ENCODE data around the gene SSH3.

The SSH3 gene

DNA sequence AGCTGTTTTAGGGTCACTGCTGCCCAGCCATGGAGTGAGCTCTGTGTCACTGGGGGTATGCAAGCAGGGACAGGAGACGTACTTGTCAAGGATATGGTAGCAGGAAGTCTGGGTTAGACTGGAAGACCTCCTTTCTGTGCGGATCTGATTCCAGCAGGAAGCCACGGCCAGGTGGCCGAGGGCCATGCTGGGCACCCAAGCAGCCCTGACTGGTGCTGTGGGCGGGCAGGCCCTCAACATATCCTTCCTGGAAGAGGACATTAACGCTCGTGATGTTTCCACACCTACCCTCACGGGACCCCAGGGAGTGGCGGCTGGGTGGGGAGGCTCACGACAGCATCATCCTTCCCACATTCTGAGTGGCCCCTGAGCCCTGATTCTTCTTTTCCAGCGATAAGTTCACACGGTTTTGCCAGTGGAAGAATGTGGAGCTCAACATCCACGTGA, 23.0 kb upstream of the SSH3 start:
- DNase-seq = no peak

DNA sequence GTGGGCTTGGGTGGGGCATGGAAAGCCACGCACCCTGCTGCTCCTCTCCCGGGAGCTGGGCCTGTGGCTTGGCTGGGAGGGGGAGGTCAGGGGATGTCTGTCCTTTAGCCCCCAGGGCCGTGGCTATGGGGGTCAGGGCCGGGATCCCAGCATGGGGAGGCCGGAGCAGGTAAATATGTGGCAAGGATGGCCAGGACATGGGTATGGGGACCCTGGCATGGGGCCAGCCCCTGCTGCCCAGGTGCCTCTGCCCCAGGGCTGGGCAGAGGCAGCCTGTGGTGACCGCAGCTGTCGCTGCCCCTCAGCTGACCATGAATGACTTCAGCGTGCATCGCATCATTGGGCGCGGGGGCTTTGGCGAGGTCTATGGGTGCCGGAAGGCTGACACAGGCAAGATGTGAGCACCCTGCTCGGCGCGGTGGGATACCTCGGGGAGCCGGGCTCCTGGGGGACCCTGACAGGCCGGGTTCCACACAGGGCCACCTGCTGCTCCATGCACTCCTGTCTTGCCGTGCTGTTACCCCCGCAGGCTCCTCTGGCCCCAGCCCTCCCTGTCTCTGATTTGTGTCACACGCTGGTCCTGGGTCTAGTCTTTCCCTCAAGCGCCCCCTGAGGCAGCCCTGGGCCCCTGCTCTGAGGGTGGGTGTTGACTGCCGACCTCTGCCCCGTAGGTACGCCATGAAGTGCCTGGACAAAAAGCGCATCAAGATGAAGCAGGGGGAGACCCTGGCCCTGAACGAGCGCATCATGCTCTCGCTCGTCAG, 22.4 kb upstream of the SSH3 start:
- DNase-seq = no peak

DNA sequence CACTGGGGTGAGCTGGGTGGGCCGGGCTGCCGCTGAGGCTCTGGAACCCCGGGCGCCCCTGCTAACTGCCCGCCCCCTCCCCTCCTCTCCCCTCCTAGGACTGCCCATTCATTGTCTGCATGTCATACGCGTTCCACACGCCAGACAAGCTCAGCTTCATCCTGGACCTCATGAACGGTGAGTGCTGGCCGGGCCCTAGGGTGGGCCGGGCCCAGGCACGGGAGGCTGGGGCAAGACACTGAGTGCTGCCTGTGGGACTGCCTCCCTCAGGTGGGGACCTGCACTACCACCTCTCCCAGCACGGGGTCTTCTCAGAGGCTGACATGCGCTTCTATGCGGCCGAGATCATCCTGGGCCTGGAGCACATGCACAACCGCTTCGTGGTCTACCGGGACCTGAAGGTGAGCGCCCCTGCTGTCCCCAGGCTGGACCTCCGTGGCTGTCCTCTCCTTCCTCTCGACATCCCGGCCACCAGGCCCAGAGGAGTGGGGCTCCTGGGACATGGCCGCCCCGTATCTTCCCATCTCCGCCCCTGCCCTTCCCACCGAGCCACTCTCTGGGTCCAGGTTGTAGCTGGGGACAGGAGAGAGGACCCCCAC, 21.7 kb upstream of the SSH3 start:
- no peak for DNase-seq

DNA sequence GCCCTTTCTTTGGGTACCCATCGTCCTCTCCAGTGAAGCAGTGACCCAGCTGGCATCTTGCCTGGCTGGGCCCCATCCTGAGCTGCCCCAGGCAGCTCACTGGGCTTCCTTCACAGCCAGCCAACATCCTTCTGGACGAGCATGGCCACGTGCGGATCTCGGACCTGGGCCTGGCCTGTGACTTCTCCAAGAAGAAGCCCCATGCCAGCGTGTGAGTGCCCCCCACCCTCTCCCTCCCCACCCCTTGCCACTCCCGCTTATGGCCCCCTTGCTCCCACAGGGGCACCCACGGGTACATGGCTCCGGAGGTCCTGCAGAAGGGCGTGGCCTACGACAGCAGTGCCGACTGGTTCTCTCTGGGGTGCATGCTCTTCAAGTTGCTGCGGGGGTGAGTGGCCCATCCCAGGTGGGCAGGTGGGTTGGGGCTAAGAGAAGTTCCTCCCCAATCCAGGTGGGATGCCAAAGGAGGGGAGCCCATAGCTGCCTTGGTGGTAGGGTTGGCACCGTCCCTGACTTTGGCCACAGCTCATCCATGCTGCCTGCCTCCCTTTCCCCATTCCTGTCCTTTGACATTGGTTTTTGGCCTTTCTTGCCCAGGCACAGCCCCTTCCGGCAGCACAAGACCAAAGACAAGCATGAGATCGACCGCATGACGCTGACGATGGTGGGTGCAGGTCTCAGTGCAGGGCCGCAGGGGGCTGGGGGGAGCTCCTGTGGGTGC, 21.0 kb upstream of the SSH3 start:
- no peak for DNase-seq

DNA sequence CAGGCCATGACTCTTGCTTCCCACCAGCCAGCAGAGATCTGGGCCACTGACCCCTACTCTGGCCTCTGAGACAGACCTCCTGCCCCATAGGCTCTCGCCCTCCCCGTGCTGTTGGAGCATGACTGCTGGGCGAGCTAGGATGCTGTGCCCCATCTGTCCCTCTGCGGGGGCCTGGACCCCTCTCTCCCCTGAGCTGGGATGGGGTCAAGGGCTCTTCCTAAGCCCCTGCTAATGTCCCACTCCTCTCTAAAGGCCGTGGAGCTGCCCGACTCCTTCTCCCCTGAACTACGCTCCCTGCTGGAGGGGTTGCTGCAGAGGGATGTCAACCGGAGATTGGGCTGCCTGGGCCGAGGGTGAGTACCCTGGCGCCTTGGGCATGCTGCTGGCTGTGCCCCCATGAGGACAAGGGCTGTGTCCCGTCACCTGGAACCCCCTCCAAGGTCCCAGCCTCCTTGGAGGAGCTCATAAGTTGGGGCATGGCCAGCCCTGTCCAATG, 20.4 kb upstream of the SSH3 start:
- no peak for DNase-seq

DNA sequence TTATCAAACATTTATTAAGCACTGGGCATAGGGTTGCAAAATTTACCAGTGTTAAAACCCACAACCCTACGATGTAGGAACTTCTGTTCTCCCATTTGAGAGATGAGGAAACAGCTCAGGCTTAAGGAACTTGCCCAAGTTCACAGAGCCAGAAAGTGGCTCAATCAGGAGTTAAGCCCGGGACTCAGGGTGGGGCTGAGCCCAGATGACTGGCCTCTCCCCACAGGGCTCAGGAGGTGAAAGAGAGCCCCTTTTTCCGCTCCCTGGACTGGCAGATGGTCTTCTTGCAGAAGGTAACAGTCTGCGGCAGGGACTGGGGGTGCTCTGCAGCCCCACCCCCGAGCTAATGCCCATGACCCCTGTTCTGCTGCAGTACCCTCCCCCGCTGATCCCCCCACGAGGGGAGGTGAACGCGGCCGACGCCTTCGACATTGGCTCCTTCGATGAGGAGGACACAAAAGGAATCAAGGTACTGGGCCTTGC, 19.8 kb upstream of the SSH3 start:
- no peak for DNase-seq

DNA sequence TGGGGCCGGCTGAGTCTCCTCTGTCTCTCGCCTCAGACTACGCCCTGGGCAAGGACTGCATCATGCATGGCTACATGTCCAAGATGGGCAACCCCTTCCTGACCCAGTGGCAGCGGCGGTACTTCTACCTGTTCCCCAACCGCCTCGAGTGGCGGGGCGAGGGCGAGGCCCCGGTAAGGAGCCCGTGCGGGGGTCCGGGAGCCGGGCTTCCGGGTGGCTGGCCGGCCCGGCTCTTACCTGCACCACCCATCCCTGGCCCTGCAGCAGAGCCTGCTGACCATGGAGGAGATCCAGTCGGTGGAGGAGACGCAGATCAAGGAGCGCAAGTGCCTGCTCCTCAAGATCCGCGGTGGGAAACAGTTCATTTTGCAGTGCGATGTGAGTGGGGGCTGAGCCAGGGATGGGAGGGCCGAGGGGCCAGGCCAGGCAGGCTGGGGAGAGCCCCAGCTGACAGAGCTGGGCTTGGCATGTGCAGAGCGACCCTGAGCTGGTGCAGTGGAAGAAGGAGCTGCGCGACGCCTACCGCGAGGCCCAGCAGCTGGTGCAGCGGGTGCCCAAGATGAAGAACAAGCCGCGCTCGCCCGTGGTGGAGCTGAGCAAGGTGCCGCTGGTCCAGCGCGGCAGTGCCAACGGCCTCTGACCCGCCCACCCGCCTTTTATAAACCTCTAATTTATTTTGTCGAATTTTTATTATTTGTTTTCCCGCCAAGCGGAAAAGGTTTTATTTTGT, 18.4 kb upstream of the SSH3 start:
- no peak for DNase-seq

DNA sequence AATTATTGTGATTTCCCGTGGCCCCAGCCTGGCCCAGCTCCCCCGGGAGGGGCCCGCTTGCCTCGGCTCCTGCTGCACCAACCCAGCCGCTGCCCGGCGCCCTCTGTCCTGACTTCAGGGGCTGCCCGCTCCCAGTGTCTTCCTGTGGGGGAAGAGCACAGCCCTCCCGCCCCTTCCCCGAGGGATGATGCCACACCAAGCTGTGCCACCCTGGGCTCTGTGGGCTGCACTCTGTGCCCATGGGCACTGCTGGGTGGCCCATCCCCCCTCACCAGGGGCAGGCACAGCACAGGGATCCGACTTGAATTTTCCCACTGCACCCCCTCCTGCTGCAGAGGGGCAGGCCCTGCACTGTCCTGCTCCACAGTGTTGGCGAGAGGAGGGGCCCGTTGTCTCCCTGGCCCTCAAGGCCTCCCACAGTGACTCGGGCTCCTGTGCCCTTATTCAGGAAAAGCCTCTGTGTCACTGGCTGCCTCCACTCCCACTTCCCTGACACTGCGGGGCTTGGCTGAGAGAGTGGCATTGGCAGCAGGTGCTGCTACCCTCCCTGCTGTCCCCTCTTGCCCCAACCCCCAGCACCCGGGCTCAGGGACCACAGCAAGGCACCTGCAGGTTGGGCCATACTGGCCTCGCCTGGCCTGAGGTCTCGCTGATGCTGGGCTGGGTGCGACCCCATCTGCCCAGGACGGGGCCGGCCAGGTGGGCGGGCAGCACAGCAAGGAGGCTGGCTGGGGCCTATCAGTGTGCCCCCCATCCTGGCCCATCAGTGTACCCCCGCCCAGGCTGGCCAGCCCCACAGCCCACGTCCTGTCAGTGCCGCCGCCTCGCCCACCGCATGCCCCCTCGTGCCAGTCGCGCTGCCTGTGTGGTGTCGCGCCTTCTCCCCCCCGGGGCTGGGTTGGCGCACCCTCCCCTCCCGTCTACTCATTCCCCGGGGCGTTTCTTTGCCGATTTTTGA, 17.5 kb upstream of the SSH3 start:
- no peak for DNase-seq

DNA sequence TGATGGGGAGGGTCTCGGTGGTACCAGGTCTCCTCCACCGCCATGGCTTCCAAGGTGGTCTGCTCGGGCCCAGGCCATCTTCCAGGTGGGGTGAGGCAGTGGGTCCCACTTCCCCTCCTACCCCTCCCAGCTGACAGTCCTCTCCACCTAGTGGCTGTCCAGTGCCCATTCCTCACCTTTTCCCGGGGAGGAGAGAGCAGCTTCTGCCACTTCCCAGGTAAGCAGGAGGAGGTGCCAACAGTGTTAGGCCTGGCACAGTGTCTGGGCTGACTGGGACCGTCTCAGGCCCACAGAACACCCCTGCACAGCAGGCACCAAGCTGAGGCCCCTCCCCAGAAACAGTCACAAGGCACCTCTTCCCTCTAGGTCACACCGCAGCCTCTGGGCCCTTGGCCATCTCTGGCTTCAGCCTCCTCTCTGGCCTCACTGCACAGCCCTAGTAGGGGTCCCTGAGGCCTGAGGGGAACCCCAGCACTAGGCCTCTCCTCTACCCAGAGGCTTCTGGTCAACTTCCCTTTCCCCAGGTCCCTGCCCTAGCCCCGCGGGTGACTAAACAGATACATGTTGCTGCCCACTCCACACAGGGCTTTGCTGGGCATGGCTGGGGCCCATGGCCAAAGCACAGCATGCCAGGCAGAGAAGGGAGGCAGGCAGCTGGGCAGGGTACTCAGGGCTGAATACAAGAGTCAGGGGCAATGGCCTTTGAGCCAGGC, 16.6 kb upstream of the SSH3 start:
- no peak for DNase-seq

DNA sequence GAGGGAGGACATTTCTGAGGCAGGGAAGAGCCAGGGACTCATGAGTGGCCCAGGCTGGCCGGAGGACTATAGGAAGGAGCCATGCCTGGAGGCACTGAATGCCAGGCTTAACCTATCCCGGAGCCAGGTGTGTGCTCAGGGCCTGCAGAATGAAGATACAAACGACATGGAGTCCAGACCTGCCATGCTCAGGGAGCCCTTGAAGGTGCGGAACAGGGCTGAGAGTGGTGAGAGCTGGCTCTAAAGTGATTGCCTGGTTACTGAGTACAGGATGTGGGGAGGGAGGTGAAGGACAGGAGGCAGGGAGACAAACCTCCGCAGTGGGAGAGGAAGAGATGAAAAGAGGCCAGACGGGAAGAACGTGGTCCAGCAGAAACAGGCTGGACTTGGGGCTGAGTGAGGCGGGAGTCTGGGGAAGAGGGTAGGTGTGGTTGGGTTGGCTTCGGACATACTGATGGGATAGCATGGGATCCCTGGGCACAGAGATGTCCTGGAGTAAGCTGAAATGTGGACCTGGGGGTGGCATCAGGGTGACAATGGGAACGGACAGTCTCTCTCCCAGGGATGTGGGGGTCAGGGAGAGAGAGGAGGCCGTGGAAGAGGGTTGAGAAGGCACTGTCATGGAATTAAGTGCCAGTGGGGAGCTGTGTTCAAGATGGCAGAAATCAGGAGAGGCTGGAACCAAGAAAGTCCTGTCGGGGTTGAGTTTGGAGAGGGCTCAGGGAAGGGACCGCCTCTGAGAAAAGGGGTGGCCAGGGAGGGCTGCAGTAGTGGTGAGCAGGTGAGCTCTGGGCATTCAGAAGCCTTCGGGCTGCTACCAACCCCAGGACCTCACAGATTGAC, 15.8 kb upstream of the SSH3 start:
- no peak for DNase-seq

DNA sequence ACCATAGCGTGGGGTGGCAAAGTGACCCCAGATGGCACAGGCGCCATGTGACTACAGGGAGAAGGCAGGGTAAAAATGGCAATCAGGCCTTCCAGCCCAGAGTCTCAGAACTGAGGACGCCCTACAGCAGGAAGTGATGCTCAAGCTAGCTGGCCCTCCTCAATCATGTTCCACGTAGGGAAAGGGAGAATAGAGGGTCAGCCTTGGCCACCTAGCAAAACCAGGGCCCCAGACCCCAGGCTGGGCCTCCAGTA, 15.2 kb upstream of the SSH3 start:
- no peak for DNase-seq

DNA sequence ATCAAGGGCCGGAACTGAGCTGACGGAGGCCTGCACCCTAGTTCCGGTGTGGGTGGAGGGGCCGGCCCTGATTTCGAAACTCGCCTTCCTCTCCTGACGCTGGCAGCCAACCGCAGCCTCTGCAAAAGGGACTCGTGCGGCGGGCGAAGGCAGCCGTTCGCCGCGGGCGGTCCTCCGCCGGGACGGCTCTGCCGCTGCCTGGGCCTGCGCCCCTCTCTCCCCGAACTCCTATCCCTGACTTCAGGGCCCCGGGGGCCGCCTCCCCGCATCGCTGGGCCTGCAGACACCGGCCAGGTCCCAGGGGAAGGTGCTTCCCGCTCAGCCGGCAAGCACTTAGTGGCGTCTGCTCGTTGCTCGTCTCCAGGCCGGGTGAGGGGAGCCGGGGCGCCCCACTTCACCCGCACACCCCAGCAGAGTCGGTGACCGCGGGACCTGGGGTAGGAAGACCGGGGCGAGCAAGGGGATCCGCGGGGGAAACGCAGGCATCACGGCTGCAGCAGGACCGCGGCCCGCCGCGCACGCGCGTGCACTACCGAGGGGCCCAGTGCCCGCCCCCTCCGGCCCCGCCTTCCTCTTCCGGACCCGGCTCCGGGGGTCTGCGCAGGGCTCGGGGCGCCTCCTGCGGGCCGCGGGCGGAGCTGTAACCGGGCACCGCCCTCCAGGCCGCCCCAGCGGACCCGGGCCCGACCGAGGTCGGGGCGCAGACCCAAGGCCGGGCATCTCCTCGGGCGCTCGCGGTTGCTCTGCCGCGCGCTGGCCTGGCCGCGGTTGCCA, 14.7 kb upstream of the SSH3 start:
- DNase-seq = peak; percentile 89

DNA sequence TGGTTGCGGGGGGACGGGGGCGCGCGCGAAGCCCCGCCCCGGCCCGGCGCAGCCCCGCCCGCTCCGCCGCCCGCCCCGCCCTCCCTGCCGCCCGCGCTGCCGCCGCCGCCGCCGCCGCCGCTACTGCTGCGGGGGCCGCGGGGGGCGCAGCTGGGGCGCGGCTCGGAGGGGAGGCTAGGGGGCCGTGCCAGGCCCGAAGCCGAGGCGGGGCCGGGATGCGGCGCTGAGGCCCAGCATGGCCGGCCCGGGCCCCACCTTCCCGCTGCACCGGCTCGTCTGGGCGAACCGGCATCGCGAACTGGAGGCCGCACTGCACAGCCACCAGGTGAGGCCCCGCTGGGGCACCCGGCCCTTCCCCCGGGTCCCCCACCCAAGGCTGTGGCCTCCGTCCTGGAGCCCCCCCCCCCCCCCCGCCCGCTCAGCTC, 14.1 kb upstream of the SSH3 start, which contains the start of gene ANKRD13D:
TSS of gene ANKRD13D (plus strand) at position 78 of the 425 bp plus-strand sequence. CDS start at position 236, 158 bp downstream.
- no peak for DNase-seq

DNA sequence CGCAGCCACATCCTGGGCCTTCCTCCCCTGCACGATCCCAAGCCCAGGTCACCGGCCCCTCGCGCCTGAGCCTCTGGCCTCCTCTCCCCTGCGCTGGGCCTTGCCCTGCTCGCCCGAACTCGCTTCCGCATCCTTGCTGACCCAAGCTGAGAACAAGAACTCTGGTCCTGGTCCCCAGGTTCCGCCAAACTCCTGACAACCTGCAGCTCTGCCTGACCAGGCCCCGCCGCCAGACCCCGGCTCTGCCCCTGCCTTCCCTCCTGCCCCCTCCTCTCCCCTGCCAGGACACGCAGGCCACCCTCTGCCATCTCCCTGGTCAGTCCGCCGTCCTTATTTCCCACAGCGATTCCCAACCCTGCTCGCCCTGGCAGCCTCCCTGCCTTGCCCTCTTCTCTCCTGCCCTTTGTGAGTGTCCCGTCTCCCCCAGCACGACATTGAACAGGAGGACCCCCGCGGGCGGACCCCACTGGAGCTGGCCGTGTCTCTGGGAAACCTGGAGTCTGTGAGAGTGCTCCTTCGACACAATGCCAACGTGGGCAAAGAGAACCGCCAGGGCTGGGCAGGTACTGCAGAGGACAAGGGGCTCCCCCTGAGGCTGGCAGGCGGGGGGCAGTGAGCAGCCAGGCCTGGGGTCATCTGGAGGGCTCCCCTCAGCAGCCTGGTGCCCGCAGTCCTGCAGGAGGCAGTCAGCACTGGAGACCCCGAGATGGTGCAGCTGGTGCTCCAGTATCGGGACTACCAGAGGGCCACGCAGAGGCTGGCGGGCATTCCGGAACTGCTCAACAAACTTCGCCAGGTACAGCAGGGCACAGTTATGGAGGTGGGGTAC, 13.5 kb upstream of the SSH3 start:
- DNase-seq = no peak

DNA sequence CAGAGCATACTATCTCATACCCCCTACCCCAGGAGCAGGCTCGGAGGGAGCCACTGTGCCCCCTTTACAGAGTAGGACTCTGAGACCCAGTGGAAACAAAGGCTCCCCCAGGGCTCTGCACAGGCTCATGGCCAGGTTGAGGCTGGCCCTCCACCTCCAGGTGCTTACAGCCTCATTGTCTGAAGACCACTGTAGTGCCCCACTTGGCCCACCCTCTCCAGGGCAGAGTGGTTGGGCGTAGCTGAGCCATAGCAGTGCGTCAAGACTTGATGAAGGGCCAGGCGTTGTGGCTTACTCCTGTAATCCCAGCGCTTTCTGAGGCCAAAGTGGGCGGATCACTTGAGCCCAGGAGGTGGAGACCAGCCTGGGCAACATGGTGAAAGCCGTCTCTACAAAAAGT, 12.5 kb upstream of the SSH3 start:
- DNase-seq = no peak

DNA sequence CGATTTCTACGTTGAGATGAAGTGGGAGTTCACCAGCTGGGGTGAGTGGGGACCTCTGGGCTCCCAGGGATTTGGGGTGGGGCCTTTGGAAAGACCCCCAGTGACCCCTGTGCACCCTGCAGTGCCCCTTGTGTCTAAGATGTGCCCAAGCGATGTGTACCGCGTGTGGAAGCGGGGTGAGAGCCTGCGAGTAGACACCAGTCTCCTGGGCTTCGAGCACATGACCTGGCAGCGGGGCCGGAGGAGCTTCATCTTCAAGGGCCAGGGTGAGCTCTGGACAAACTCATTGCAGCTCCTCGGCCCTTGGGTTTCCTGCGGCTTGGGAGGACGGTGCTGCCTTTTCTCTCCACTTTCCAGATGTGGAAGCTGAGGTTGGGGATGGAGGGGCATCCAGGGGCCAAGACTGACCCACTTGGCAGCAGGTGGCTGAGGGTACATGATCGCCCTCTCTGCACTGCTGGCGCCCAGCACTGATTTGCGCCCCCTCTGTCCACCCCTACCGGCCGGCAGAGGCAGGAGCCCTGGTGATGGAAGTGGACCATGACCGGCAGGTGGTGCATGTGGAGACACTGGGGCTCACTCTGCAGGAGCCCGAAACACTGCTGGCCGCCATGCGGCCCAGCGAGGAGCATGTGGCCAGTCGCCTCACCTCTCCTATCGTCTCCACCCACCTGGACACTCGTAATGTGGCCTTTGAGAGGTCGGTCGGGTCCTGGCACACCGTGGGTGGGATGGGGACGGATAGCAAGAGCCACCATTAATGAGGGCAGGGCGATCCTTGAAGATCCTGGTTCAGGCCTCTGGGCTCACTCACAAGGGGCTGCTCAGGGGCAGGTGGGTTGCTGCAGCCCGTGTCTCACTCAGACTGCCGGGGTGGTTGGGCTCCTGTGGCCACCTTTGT, 11.6 kb upstream of the SSH3 start:
- no peak for DNase-seq

DNA sequence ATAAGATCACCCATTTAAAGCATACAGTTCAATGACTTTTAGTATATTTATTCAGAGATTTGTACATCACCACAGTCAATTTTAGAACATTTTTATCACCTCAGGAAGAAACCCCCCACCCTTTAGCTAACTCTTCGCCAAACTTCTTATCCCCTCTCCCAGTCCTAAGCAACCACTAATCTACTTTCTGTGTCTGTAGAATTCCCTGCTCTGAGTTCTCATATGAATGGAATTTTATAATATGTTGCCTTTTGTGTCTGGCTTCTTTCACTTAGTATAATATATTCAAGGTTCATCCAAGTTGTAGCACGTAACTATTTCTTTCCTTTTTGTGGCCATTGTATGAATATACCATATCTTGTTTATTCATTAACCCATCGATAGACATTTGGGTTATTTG, 10.7 kb upstream of the SSH3 start:
- no peak for DNase-seq

DNA sequence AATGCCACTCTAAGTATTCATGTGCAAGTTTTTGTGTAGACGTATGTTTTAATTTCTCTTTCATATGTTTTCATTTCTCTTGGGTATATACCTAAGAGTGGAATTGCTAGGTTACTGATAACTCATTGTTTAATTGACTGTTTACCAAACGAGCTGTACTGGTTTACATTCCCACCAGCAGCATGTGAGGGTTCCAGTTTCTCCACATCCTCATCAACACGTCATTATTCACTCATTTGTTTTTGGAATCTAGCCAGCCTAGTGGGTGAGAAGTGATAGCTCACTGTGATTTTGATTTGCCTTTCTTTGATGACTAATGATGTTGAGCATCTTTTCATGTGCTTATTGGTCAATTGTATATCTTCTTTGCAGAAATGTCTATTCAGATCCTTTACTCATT, 10.2 kb upstream of the SSH3 start:
- DNase-seq = no peak

All from activated naive CD4-positive, alpha-beta T cell treated with anti-CD3 and anti-CD28 coated beads, Interleukin-2, amount 50 U/mL, for 16 hours (primary cell).